GM19193 (cell line): ENCODE data around the gene MDFI.

Experiments used
- POLR2A ChIP-seq: IDR thresholded peaks from 4 replicates; pipeline ENCODE4 v1.6.1; 2011; ENCODE audit not compliant: insufficient read depth, insufficient read length; ENCODE audit errors: extremely low read depth

MDFI gene

DNA sequence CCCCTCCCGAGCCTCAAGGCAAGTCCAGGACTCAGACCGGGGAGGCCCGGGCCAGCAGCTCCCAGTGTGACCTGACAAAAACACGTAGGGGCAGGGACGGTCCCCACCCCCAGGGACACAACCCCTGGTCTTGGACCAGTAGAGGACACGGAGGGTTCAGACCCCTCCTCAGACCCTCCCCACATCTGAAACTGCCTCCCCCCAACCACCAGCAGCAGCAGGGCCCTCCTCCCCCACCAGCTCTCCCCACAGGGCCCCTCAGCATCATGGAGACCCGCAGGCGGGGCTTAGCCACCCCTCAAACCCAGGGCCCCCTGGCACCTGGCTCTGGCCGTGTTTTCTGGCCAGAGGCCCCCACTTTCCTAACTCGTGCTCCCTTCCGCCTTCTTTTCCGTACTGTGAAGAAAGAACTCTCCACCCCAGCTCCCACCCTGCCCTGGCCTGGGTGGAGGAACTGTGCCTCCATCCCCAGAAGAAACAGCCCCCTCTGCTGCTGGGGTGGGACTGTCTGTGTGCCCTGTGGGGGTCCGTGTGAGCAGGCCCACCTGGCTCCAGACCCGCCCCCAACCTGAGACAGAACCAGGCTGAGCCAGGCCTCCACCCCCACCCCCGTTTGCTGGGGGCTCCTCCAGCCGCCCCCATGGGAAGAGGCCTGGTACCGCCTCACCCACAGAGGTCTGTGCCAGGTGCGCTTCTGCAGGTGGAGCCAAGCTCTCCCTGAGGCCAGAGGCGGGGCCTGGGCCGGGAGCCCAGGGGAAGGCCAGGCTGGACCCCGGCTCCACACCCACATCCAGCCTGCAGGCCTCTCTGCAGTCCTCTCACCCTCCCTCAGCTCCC, 39.0 kb upstream of the MDFI start:
- no peak for TF ChIP-seq POLR2A

GRCh38 chr6:41599852-41600445, 38.3 kb upstream of the MDFI start:
- TF ChIP-seq POLR2A = no peak

- TF ChIP-seq POLR2A = no peak
Measured at GRCh38 chr6:41600499-41601247, 37.6 kb upstream of the MDFI start.

- TF ChIP-seq POLR2A = no peak
Measured at GRCh38 chr6:41601248-41601549, 37.1 kb upstream of the MDFI start.

GRCh38 chr6:41602422-41602743, 35.9 kb upstream of the MDFI start:
- TF ChIP-seq POLR2A = no peak

GRCh38 chr6:41602864-41603608, 35.2 kb upstream of the MDFI start:
- TF ChIP-seq POLR2A = no peak

DNA sequence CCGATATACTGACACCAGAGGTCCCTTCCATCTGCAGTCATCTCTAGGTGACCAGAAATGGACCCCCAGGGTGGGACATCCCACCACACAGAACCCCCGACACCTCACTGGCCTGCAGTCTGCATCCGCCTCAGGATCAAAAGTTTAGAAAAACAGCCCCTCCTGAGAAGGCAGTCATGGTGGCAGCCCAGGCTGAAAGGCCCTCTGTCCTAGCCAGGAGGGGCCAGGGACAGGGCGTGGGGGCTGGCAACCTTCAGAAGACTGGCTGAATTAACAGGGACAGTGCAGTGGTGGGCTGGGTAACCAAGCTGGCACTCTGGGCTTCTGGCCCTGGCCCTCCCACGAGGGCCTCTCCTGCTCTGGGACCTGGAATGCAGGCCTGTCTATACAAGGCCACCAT, 34.3 kb upstream of the MDFI start:
- no peak for TF ChIP-seq POLR2A

- no peak for TF ChIP-seq POLR2A
Measured at GRCh38 chr6:41605649-41606048, 32.6 kb upstream of the MDFI start.

GRCh38 chr6:41607036-41607435, 31.2 kb upstream of the MDFI start:
- TF ChIP-seq POLR2A = no peak

DNA sequence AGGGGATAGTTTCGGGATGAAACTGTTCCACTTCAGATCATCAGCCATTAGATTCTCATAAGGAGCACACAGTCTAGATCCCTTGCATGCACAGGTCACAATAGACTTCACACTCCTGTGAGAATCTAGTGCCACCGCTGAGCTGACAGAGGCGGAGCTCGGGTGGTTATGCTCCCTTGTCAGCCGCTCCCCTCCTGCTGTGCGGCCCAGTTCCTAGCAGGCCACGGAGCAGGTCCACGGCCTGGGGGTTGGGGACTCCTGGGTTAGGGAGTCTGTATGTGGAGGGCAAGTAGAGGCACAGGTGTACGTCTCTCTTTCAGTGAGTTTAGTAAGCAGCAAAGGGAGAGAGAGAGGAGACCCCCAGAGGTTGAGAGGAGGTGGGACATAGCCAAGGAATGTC, 30.5 kb upstream of the MDFI start:
- TF ChIP-seq POLR2A = no peak

GRCh38 chr6:41608443-41609151, 29.7 kb upstream of the MDFI start:
- TF ChIP-seq POLR2A = no peak

- no peak for TF ChIP-seq POLR2A
Measured at GRCh38 chr6:41614715-41615114, 23.6 kb upstream of the MDFI start.

DNA sequence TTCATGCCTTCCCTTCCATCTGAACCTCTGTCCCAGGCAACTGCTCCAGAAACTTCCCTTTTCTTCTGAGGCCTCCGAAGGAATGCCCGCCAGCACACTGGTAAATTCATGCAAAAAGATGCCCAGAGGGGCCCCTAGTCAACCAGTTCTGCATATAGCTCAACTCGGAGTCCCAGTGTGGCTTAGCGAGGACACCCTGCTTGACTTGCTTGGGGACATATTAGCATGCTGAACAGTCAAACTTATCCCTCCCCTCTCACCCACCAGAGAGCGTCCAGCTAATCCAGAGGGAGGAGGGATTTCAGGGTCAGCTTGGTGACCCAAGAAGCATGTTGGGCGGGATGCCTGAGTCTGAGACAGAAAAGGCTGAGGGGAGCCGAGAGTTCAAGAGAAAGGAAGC, 23.0 kb upstream of the MDFI start:
- no peak for TF ChIP-seq POLR2A

DNA sequence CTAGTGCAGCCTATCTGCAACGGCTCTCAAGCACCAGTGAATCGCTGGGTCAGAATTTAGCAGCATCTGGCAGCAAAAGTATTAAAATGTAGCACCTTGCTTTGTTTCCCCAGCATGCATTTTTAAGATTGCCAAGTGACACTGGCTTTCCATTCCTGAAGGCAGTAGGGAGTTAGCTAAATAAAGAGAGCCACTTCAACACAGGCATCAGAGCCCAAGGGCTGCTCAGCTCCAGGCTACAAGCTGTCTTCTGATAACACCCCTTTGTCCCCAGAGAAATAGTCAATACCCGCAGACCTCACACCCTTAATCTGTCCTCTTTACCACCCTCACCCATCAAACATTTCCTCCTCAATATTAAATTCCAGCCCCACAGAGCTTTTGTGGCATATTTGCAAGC, 19.7 kb upstream of the MDFI start:
- TF ChIP-seq POLR2A = no peak

DNA sequence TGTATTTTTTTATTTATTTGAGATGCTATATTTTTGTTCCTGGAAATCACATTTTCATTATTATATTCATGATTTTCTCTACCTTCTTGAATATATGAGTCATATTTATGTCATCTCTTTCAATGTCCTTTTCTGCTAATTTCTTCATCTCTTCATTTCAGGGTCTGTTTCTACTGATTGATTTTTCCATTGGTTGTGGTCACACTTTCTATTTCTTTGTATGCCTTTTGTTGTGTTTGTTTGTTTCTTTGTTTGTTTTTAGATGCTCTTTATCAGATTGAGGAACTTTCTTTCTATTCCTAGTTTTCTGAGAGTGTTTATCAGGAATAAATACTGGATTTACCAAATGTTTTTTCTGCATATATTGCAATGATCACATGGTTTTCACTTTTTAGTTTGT, 16.9 kb upstream of the MDFI start:
- no peak for TF ChIP-seq POLR2A
